Right atrium auricular region (tissue), 2 donors: ENCODE data around the gene OR4C45. TPM values are rescaled to one million over a fixed set of nuclear protein-coding genes. Genes with fewer than 3 reads are reported as not detected.

Experiments used
- DNase-seq: peaks from one replicate; pipeline ENCODE4 v3.0.0-alpha.2; 2019; ENCODE audit warnings: low spot score
- H3K27ac ChIP-seq, 2 donors: fragments of 200-600 bp; sonication (generic); 1 replicate in 1 of 2; 2 replicates in 1 of 2; pipeline ENCODE4 v1.5.1; 2016 to 2019
- H3K27me3 ChIP-seq, 2 donors: fragments of 200-600 bp; sonication (generic); one replicate each; pipeline versions ENCODE4 v1.5.1 to v1.6.0; 2017 to 2019
- H3K36me3 ChIP-seq: fragments of 200-600 bp; sonication (generic); one replicate; pipeline ENCODE4 v1.5.1; 2016
- H3K4me1 ChIP-seq, 2 donors: fragments of 200-600 bp; sonication (generic); one replicate each; pipeline versions ENCODE4 v1.5.1 to v1.6.0; 2017 to 2019
- H3K4me3 ChIP-seq, 2 donors: fragments of 200-600 bp; sonication (generic); 1 replicate in 1 of 2; 2 replicates in 1 of 2; pipeline ENCODE4 v1.5.1; 2017 to 2019; ENCODE audit warnings: mild to moderate bottlenecking in 1 of 2, moderate library complexity in 1 of 2
- H3K9me3 ChIP-seq, 2 donors: fragments of 200-600 bp; sonication (generic); one replicate each; pipeline ENCODE4 v1.5.1; 2019
- total RNA-seq, 2 donors: library from RNA; depleted of rRNA; stranded (reverse); fragments of >200 nt; gene quantifications; one replicate each; pipeline ENCODE4 v1.1.0, GENCODE V29; 2016
- TF ChIP-seq, protein P1 (sequence below), 2 donors: fragments of 200-600 bp; sonication (generic); IDR thresholded peaks; one replicate each; pipeline ENCODE4 v1.5.1; 2019; ENCODE audit warnings: antibody characterized with exemption in 2 of 2

The OR4C45 gene
- total RNA-seq, 2 donors from 2014 or later = not detected

- no peaks in the 10 kb centered on the region for H3K4me1 ChIP-seq
- H3K9me3 ChIP-seq = no peaks in the 10 kb centered on the region
- no peak overlapping the region for H3K27ac ChIP-seq
- no peaks in the 10 kb centered on the region for H3K36me3 ChIP-seq
- no peak for DNase-seq
- H3K27me3 ChIP-seq = no peaks in the 10 kb centered on the region
- no peak overlapping the region for H3K4me3 ChIP-seq
- TF ChIP-seq, protein P1, sequence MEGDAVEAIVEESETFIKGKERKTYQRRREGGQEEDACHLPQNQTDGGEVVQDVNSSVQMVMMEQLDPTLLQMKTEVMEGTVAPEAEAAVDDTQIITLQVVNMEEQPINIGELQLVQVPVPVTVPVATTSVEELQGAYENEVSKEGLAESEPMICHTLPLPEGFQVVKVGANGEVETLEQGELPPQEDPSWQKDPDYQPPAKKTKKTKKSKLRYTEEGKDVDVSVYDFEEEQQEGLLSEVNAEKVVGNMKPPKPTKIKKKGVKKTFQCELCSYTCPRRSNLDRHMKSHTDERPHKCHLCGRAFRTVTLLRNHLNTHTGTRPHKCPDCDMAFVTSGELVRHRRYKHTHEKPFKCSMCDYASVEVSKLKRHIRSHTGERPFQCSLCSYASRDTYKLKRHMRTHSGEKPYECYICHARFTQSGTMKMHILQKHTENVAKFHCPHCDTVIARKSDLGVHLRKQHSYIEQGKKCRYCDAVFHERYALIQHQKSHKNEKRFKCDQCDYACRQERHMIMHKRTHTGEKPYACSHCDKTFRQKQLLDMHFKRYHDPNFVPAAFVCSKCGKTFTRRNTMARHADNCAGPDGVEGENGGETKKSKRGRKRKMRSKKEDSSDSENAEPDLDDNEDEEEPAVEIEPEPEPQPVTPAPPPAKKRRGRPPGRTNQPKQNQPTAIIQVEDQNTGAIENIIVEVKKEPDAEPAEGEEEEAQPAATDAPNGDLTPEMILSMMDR (IDR thresholded peaks at IDR 0.05) = no peak
Observed at GRCh38 chr11:50070389-50070788, 37.7 kb downstream of the OR4C45 start.

GRCh38 chr11:50071584-50072225 lies 39.0 kb downstream of the OR4C45 start:
- H3K9me3 ChIP-seq = no peaks in the 10 kb centered on the region
- H3K27me3 ChIP-seq = no peaks in the 10 kb centered on the region
- H3K4me1 ChIP-seq = no peaks in the 10 kb centered on the region
- no peak overlapping the region for H3K4me3 ChIP-seq
- TF ChIP-seq, protein P1 (IDR thresholded peaks at IDR 0.05) = no peak
- H3K27ac ChIP-seq = no peak overlapping the region
- H3K36me3 ChIP-seq = no peaks in the 10 kb centered on the region
- no peak for DNase-seq

- Histone ChIP-seq H3K36me3 (no peaks in the 10 kb centered on the region), H3K4me3 (no peak overlapping the region), H3K27me3 (no peaks in the 10 kb centered on the region), H3K9me3 (no peaks in the 10 kb centered on the region), H3K4me1 (no peaks in the 10 kb centered on the region), H3K27ac (no peak overlapping the region)
- TF ChIP-seq, protein P1 (IDR thresholded peaks at IDR 0.05) = no peak
- no peak for DNase-seq
Observed at GRCh38 chr11:50072226-50073112, 39.8 kb downstream of the OR4C45 start.

GRCh38 chr11:50073113-50074105 lies 40.7 kb downstream of the OR4C45 start:
- TF ChIP-seq, protein P1 (IDR thresholded peaks at IDR 0.05) = no peak
- DNase-seq = no peak
- Histone ChIP-seq H3K27ac (no peak overlapping the region), H3K27me3 (no peaks in the 10 kb centered on the region), H3K4me3 (no peak overlapping the region), H3K4me1 (no peaks in the 10 kb centered on the region), H3K36me3 (no peaks in the 10 kb centered on the region), H3K9me3 (no peaks in the 10 kb centered on the region)

DNA sequence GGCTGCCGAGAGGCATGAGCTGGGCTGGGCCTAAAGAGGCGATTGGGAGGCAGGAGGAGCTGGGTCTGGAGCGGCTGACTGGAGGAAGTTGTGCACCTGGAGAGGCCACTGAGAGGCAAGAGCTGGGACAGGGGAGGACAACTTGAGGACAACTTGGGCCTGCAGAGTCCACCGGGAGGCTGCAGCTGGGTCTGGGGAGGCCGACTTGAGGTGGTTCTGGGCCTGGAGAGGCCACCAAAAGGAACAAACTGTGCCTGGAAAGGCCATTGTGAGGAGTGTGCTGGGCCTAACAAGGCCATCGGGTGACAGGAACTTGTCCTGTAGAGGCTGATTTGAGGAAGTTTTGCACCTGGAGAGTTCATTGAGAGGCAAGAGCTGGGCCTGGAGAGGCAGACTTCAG lies 41.5 kb downstream of the OR4C45 start:
- no peaks in the 10 kb centered on the region for H3K9me3 ChIP-seq
- no peak for DNase-seq
- H3K36me3 ChIP-seq = no peaks in the 10 kb centered on the region
- H3K4me3 ChIP-seq = no peak overlapping the region
- no peak overlapping the region for H3K27ac ChIP-seq
- H3K4me1 ChIP-seq = no peaks in the 10 kb centered on the region
- TF ChIP-seq, protein P1 (IDR thresholded peaks at IDR 0.05) = no peak
- no peaks in the 10 kb centered on the region for H3K27me3 ChIP-seq
